Karpas-422 (cell line): ENCODE results near the gene NPC1L1. TPM values are rescaled to one million over a fixed set of nuclear protein-coding genes. Genes with fewer than 3 reads are reported as not detected.

Experiments
- DNase-seq: peaks from one replicate; pipeline ENCODE4 v3.0.0-alpha.2; 2015
- H2AFZ ChIP-seq: fragments of 200-600 bp; sonication (generic); 2 replicates; pipeline ENCODE4 v1.6.1; 2014; ENCODE audit warnings: antibody characterized with exemption, low read length, mixed read lengths
- H3K27ac ChIP-seq: fragments of 200-600 bp; sonication (generic); 2 replicates; pipeline ENCODE4 v1.5.1; 2014; ENCODE audit warnings: mild to moderate bottlenecking, low read length, moderate library complexity
- H3K27me3 ChIP-seq: fragments of 200-600 bp; sonication (generic); 2 replicates; pipeline ENCODE4 v1.6.1; 2014; ENCODE audit warnings: low read length, mixed read lengths
- H3K36me3 ChIP-seq: fragments of 200-600 bp; sonication (generic); 2 replicates; pipeline ENCODE4 v1.6.1; 2014; ENCODE audit warnings: low read length, mixed read lengths; ENCODE audit not compliant: insufficient read depth
- H3K4me1 ChIP-seq: fragments of 200-600 bp; sonication (generic); 2 replicates; pipeline ENCODE4 v1.6.1; 2014; ENCODE audit warnings: mild to moderate bottlenecking, low read length, mixed read lengths
- H3K4me2 ChIP-seq: fragments of 200-600 bp; sonication (generic); 2 replicates; pipeline ENCODE4 v1.6.1; 2014; ENCODE audit warnings: low read length, low read depth, mild to moderate bottlenecking; ENCODE audit not compliant: poor library complexity, severe bottlenecking
- H3K4me3 ChIP-seq: fragments of 200-600 bp; sonication (generic); 2 replicates; pipeline ENCODE4 v1.5.1; 2014; ENCODE audit warnings: mild to moderate bottlenecking, antibody characterized with exemption, low read length, mixed read lengths
- H3K79me2 ChIP-seq: fragments of 200-600 bp; sonication (generic); 2 replicates; pipeline ENCODE4 v1.6.1; 2014; ENCODE audit warnings: mild to moderate bottlenecking, low read length, mixed read lengths
- H3K9ac ChIP-seq: fragments of 200-600 bp; sonication (generic); 2 replicates; pipeline ENCODE4 v1.6.0; 2014; ENCODE audit warnings: low read length
- H3K9me2 ChIP-seq: fragments of 200-600 bp; sonication (generic), shearing (Covaris generic); replicated peaks from 2 replicates; pipeline ENCODE4 v1.6.0; 2014; ENCODE audit warnings: mild to moderate bottlenecking, low read length, moderate library complexity; ENCODE audit not compliant: insufficient read depth
- H3K9me3 ChIP-seq: fragments of 300-700, 200-600 bp; sonication (generic); 2 replicates; pipeline ENCODE4 v1.6.1; 2014; ENCODE audit warnings: low read length, mixed read lengths
- H4K20me1 ChIP-seq: fragments of 200-600 bp; sonication (generic); 2 replicates; pipeline ENCODE4 v1.6.1; 2014; ENCODE audit warnings: mild to moderate bottlenecking, antibody characterized with exemption, low read length, low read depth; ENCODE audit not compliant: insufficient read depth
- total RNA-seq: library from RNA; depleted of rRNA; stranded (reverse); fragments of >200 nt; shearing (Covaris generic); gene quantifications from 2 replicates; pipeline ENCODE4 v1.2.3, GENCODE V29; 2014; ENCODE audit warnings: low replicate concordance

The NPC1L1 gene
- total RNA-seq, 1 experiment from 2014 or later = not detected

- peak; percentile 71 for DNase-seq
- Histone ChIP-seq H3K9ac (peak overlapping the region; percentile 94), H2AFZ (peak overlapping the region; percentile 30), H3K4me1 (peaks cover 34% of the 10 kb centered on the region), H3K9me3 (no peaks in the 10 kb centered on the region), H3K27ac (peak overlapping the region; percentile 76), H3K79me2 (peaks cover 28% of the 10 kb centered on the region), H3K4me2 (peak overlapping the region; percentile 95), H3K9me2 (no peaks in the 10 kb centered on the region), H4K20me1 (no peaks in the 10 kb centered on the region), H3K4me3 (peak overlapping the region; percentile 89), H3K27me3 (no peaks in the 10 kb centered on the region), H3K36me3 (peaks cover 11% of the 10 kb centered on the region)
Measured at GRCh38 chr7:44580945-44581878, 40.1 kb upstream of the NPC1L1 start.

DNA sequence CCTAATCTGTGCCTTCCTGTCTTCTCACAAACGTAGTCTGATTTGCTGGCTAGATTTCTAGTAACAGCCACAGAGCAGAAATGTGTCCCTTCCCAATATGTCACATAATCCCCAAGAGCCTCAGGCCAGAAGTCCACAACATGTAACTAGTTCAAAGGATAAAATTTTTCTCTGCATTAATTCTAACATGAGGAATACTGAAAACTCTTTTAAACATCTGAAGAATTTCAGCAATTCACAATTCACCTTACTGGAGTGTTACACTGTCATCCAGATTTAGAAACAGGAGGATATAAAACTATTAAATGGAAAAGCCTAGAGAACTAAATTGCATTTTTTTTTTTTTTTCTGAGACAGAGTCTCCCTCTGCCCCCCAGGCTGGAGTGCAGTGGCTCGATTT is 35.1 kb upstream of the NPC1L1 start:
- Histone ChIP-seq H3K9me2 (no peaks in the 10 kb centered on the region), H3K36me3 (peaks cover 27% of the 10 kb centered on the region), H3K4me1 (peaks cover 44% of the 10 kb centered on the region), H2AFZ (no peak overlapping the region), H3K9me3 (no peaks in the 10 kb centered on the region), H3K9ac (no peak overlapping the region), H3K27me3 (no peaks in the 10 kb centered on the region), H4K20me1 (0 out of 2 replicates have a peak, but pooled peaks cover 3% of the 10 kb centered on the region), H3K79me2 (peaks cover 58% of the 10 kb centered on the region), H3K4me3 (no peak overlapping the region), H3K4me2 (no peak overlapping the region), H3K27ac (no peak overlapping the region)
- no peak for DNase-seq

- Histone ChIP-seq H4K20me1 (0 out of 2 replicates have a peak, but pooled peaks cover 3% of the 10 kb centered on the region), H3K4me2 (peak overlapping the region; percentile 79), H3K9me3 (no peaks in the 10 kb centered on the region), H3K27me3 (no peaks in the 10 kb centered on the region), H3K9me2 (no peaks in the 10 kb centered on the region), H3K79me2 (peaks cover 46% of the 10 kb centered on the region), H3K36me3 (peaks cover 30% of the 10 kb centered on the region), H2AFZ (no peak overlapping the region), H3K4me3 (peak overlapping the region; percentile 87), H3K4me1 (peaks cover 32% of the 10 kb centered on the region), H3K9ac (peak overlapping the region; percentile 95), H3K27ac (no peak overlapping the region)
- DNase-seq = no peak
Measured at GRCh38 chr7:44575054-44575453, 33.9 kb upstream of the NPC1L1 start.

DNA sequence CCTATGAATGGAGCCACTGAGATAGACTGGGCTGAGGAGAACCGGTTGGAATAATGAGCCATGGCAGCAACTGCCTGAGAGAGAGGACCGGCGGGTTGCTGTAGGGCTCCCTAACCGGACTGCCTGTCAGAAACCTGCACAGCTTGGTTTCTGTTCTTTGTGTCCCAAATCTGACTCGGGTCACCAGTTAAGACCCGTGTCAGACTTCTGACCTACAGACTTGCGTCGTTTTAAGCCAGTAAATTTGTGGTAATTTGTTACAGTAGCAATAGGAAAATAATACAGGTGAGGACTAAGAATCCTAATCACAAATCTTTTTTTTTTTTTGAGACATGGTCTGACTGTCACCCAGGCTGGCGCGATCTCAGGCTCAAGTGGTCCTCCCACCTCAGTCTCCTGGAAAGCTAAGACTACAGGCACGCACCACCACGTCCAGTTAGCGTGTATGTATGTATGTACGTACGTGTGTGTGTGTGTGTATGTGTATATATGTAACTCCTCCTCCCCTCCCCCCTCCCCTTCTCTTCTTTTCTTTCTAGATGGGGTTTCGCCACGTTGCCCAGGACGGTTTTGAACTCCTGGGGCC is 33.2 kb upstream of the NPC1L1 start:
- Histone ChIP-seq H3K4me1 (peaks cover 31% of the 10 kb centered on the region), H3K9me3 (no peaks in the 10 kb centered on the region), H3K79me2 (peaks cover 40% of the 10 kb centered on the region), H3K4me3 (peak overlapping the region; percentile 87), H3K9me2 (no peaks in the 10 kb centered on the region), H3K27me3 (no peaks in the 10 kb centered on the region), H3K4me2 (peak overlapping the region; percentile 79), H3K27ac (no peak overlapping the region), H3K36me3 (peaks cover 27% of the 10 kb centered on the region), H4K20me1 (0 out of 2 replicates have a peak, but pooled peaks cover 3% of the 10 kb centered on the region), H2AFZ (no peak overlapping the region), H3K9ac (peak overlapping the region; percentile 95)
- DNase-seq = no peak

DNA sequence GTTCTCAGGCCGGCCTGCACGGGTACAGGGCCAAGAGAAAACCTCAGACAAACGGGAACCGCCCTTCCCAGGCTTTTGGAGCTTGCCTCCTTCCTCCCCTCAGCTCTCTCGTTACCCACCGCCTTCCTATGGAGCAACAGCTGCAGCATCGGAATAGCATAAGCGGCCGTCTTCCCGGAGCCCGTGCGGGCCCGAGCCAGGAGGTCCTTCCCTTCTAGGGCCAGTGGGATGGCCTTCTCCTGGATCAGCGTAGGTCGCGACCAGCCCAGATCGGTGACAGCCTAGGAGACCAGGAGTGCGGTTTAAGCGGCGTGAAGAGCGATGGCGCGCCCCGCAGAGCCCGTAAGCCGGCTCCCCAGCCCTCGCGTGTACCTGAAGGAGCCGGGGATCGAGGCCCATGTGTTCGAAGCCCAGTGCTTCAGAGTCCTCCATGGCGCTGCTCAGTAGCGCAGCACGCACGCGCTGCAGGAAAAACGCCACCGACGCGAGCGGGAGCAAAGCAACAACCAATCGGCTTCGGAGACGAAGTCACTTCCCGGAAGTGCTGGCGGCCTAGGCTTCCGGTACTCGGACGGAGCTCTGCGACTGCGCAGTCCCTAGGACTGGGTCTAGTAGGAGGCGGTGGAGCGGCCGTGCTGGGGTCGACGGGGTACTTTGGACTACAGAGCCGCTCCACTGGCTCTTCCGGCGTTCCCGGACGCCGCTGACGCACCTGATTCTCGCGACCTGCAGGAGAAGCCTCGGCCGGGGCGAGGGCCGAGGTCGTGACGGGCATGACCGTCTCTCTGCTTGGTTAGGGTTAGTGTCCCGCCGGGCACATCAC is 32.5 kb upstream of the NPC1L1 start, which contains the start of gene DDX56:
TSS of gene DDX56 (minus strand) at position 445 of the 823 bp plus-strand sequence. CDS start at position 432, 13 bp downstream.
- DNase-seq = peak; percentile 98
- Histone ChIP-seq H3K4me1 (peaks cover 28% of the 10 kb centered on the region), H3K36me3 (peaks cover 25% of the 10 kb centered on the region), H3K9me3 (no peaks in the 10 kb centered on the region), H3K9me2 (no peaks in the 10 kb centered on the region), H3K27ac (peak within 1 kb of the TSS; percentile 28; the same call in 1 of the 2 replicates), H3K9ac (peak within 1 kb of the TSS; percentile 95), H3K4me3 (peak within 1 kb of the TSS; percentile 87), H3K27me3 (no peaks in the 10 kb centered on the region), H3K4me2 (peak within 1 kb of the TSS; percentile 79), H3K79me2 (peaks cover 37% of the 10 kb centered on the region), H4K20me1 (0 out of 2 replicates have a peak, but pooled peaks cover 3% of the 10 kb centered on the region), H2AFZ (no peak within 1 kb of the TSS)

DNA sequence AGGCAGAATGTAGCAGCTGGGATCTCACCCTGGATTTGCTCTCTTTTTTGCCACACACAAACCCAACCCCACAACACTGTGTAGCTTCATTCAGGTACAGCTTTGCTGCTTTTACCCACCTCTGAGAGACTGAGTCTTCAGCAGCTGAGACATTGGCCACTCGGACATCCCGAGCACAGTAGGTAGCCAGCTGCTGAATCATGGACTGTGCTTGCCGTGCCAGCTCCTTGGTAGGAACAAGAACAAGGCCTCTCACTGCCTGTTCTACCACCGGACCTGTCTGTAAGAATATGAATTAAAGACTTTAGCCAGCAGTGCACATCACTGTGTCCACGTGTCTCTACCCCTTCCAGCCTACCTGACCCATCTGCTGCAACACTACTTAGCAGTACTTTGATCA is 31.6 kb upstream of the NPC1L1 start:
- H3K4me3 ChIP-seq = peak overlapping the region; percentile 87

GRCh38 chr7:44569959-44570358 is 28.8 kb upstream of the NPC1L1 start:
- Histone ChIP-seq H3K4me1 (peaks cover 19% of the 10 kb centered on the region), H2AFZ (no peak overlapping the region), H3K79me2 (peaks cover 31% of the 10 kb centered on the region), H3K36me3 (peaks cover 45% of the 10 kb centered on the region), H3K4me3 (no peak overlapping the region), H3K9me3 (no peaks in the 10 kb centered on the region), H3K9me2 (no peaks in the 10 kb centered on the region), H3K27me3 (no peaks in the 10 kb centered on the region), H3K9ac (no peak overlapping the region), H3K27ac (no peak overlapping the region), H3K4me2 (no peak overlapping the region), H4K20me1 (peaks cover 10% of the 10 kb centered on the region)
- no peak for DNase-seq

More for the DNA sequence above, 31.6 kb upstream of the NPC1L1 start:
- Histone ChIP-seq H3K9ac (peak overlapping the region; percentile 95), H3K4me1 (peaks cover 23% of the 10 kb centered on the region), H3K36me3 (peaks cover 33% of the 10 kb centered on the region), H3K27ac (peak overlapping the region; percentile 28; the same call in 1 of the 2 replicates), H3K27me3 (no peaks in the 10 kb centered on the region), H3K9me3 (no peaks in the 10 kb centered on the region), H3K4me2 (peak overlapping the region; percentile 79), H3K79me2 (peaks cover 37% of the 10 kb centered on the region), H2AFZ (no peak overlapping the region), H3K9me2 (no peaks in the 10 kb centered on the region), H4K20me1 (0 out of 2 replicates have a peak, but pooled peaks cover 3% of the 10 kb centered on the region)
- DNase-seq = no peak
